Measurements from ENCODE around the gene HACE1. TPM values are rescaled to one million over a fixed set of nuclear protein-coding genes. Genes with fewer than 3 reads are reported as not detected.

HACE1 gene
- total RNA-seq, 2 donors from 2014 or later, result 13.5 to 16.6 TPM

DNA sequence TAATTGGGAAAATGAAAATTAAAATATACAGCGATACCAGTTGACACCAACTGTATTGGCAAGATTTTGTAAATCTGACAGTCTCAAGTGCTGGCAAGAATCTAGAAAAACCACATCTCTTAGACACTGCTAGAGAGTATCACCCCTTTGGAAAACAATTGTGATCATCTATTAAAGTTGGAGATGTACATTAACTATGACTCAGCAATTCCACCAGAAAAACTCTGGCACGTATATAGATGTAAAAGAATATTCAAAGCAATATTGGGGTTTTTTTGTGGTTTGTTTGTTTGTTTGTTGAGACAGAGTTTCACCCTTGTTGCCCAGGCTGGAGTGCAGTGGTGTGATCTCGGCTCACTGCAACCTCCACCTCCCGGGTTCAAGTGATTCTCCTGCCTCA lies 142.9 kb downstream of the HACE1 start:
- 96 to 97% methylated on average over 4 of the region's 4 CpGs for WGBS, 2 donors
- Histone ChIP-seq H3K9me3 (no peaks in the 10 kb centered on the region), H3K4me1 (no peaks in the 10 kb centered on the region), H3K27ac (no peak overlapping the region), H3K27me3 (no peaks in the 10 kb centered on the region), H3K36me3 (replicated peaks in 1 of 2; ENCODE audit: insufficient read depth in 1 of 2, low read depth in 2 of 2) (no peaks in the 10 kb centered on the region), H3K4me3 (no peak overlapping the region)
- DNase-seq, result no peak
- no peak for ATAC-seq
- TF ChIP-seq POLR2A (IDR thresholded peaks at IDR 0.05), result no peak
- TF ChIP-seq, protein P1, sequence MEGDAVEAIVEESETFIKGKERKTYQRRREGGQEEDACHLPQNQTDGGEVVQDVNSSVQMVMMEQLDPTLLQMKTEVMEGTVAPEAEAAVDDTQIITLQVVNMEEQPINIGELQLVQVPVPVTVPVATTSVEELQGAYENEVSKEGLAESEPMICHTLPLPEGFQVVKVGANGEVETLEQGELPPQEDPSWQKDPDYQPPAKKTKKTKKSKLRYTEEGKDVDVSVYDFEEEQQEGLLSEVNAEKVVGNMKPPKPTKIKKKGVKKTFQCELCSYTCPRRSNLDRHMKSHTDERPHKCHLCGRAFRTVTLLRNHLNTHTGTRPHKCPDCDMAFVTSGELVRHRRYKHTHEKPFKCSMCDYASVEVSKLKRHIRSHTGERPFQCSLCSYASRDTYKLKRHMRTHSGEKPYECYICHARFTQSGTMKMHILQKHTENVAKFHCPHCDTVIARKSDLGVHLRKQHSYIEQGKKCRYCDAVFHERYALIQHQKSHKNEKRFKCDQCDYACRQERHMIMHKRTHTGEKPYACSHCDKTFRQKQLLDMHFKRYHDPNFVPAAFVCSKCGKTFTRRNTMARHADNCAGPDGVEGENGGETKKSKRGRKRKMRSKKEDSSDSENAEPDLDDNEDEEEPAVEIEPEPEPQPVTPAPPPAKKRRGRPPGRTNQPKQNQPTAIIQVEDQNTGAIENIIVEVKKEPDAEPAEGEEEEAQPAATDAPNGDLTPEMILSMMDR (IDR thresholded peaks at IDR 0.05), result no peak
- intact Hi-C loops (cut with DNase I), result no loop called here

DNA sequence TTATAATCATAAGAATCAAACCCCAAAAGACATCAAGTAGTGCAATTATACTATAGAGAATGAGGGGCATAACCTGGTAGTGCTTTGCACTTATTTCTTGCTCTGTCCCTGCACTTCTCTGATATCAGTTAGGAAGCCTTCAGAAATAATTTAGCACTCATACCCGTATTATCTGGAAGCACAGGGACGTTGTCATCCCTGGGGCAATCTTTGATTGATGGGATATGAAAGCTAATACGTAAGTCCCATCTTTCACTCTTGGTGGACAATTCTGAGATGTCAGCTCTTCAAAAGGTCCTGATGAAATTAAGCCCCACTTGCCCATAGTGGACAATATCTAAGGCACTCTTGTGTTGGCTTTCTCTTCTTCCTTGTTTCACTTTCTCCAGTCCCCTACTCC lies 144.9 kb downstream of the HACE1 start:
- H3K9me3 ChIP-seq, result no peaks in the 10 kb centered on the region
- H3K4me1 ChIP-seq, result no peaks in the 10 kb centered on the region
- H3K36me3 ChIP-seq (replicated peaks in 1 of 2; ENCODE audit: insufficient read depth in 1 of 2, low read depth in 2 of 2), result no peaks in the 10 kb centered on the region
- no peak for TF ChIP-seq POLR2A (IDR thresholded peaks at IDR 0.05)
- TF ChIP-seq, protein P1 (IDR thresholded peaks at IDR 0.05), result no peak
- H3K4me3 ChIP-seq, result no peak overlapping the region
- intact Hi-C loops (cut with DNase I), result no loop called here
- ATAC-seq (no peak), DNase-seq (no peak)
- no peak overlapping the region for H3K27ac ChIP-seq
- 70 to 79% methylated on average over 3 of the region's 3 CpGs for WGBS, 2 donors
- H3K27me3 ChIP-seq, result no peaks in the 10 kb centered on the region

DNA sequence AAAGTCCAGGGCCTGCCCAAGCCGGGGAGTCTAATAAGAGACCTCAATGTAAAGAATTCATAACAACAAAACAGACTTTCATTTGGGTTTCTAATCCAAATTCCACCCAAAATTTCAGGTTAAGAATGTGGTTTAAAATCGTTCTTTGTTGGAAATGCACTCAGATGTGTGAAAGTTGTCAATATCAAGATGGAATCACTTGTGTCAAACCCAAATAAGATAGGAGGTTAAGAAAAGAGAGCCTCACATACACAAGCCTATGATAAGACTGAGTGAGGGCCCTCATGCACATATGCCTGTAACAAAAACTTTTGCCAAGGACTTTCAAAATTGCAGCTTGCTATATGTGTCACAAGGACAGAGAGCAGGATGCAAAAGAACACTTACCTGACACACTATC lies 145.7 kb downstream of the HACE1 start:
- TF ChIP-seq POLR2A (IDR thresholded peaks at IDR 0.05), result no peak
- TF ChIP-seq, protein P1 (IDR thresholded peaks at IDR 0.05), result no peak
- 60 to 64% methylated on average over 2 of the region's 2 CpGs for WGBS, 2 donors
- ATAC-seq (no peak), DNase-seq (no peak)
- intact Hi-C loops (cut with DNase I), result no loop called here
- no peaks in the 10 kb centered on the region for H3K4me1 ChIP-seq
- H3K27ac ChIP-seq, result no peak overlapping the region
- no peaks in the 10 kb centered on the region for H3K36me3 ChIP-seq (replicated peaks in 1 of 2; ENCODE audit: insufficient read depth in 1 of 2, low read depth in 2 of 2)
- H3K27me3 ChIP-seq, result no peaks in the 10 kb centered on the region
- no peaks in the 10 kb centered on the region for H3K9me3 ChIP-seq
- H3K4me3 ChIP-seq, result no peak overlapping the region

DNA sequence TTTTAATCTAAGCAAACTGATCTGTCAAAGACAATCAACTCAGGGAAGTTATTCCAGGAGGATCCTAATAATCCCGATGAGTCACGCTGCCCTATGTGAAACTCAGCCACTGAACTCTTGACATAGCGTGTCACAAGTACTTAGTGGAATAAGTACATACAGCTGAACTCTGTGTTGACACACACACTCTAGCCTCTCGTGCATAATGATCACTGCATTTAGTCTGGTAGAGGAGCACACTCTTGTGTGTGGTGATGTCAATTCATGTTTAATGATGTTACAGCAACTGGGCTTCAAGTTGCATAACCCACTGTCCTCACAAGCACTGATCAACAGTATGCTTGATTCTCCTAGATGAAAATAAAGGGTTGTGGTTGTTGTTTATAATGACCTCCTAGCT lies 148.3 kb downstream of the HACE1 start:
- TF ChIP-seq POLR2A (IDR thresholded peaks at IDR 0.05), result no peak
- Histone ChIP-seq H3K36me3 (replicated peaks in 1 of 2; ENCODE audit: insufficient read depth in 1 of 2, low read depth in 2 of 2) (no peaks in the 10 kb centered on the region), H3K4me1 (no peaks in the 10 kb centered on the region), H3K27ac (no peak overlapping the region), H3K9me3 (no peaks in the 10 kb centered on the region), H3K27me3 (no peaks in the 10 kb centered on the region), H3K4me3 (no peak overlapping the region)
- intact Hi-C loops (cut with DNase I), result no loop called here
- no peak for ATAC-seq
- 49 to 52% methylated on average over 4 of the region's 4 CpGs for WGBS, 2 donors
- DNase-seq, result no peak

DNA sequence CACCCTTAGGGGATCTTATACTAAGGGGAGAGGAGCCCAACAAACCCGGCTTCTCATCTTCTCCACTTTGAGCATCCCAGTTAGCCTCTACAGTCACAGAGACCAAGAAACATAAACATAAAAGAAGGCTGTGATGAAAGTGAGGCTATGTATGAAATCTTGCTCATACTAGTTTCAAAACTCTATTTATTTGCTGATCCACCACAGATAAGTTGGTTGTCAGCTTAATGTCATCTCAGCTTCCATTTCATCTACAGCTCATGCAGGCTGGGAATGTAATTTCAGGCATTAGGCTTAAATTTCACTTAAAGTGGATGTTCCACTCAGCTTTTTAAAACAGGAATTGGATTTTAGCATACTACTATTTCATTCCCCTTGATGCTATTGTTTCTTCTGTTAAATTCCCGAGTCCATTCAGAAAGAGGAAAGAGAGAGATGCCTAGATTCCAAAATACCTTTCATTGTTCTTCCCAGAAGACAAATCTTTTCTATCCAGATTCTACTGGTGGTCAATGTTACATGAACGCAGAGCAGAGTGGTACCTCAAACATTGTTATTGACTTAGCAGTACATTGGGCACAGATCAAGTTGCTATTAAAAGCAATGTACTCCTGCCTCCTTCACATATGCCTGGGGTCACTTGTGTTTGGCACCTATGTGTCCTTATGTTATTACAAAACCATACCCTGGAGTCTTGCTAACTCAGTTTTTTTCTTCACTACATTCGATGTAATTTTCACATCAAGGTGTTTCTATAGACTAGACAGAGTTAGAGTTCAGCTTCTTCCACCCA lies 149.0 kb downstream of the HACE1 start:
- Histone ChIP-seq H3K27ac (no peak overlapping the region), H3K9me3 (no peaks in the 10 kb centered on the region), H3K4me1 (no peaks in the 10 kb centered on the region), H3K4me3 (no peak overlapping the region), H3K27me3 (no peaks in the 10 kb centered on the region), H3K36me3 (replicated peaks in 1 of 2; ENCODE audit: insufficient read depth in 1 of 2, low read depth in 2 of 2) (no peaks in the 10 kb centered on the region)
- intact Hi-C loops (cut with DNase I), result no loop called here
- WGBS, 2 donors, result 60 to 63% methylated on average over 4 of the region's 4 CpGs
- DNase-seq, result no peak
- ATAC-seq, result no peak
- no peak for TF ChIP-seq POLR2A (IDR thresholded peaks at IDR 0.05)
- TF ChIP-seq, protein P1 (IDR thresholded peaks at IDR 0.05), result no peak

Measured in body of pancreas (tissue), 4 donors.